GM23338 (cell line): Measurements from ENCODE around the gene EIF4A3. TPM values are rescaled to one million over a fixed set of nuclear protein-coding genes. Genes with fewer than 3 reads are reported as not detected.

ENCODE experiments used
- ATAC-seq: fragments of 200-7000 bp; cut with Tn5 transposase; 3 replicates; pipeline ENCODE4 v1.9.1; 2020
- DNase-seq: peaks from one replicate; pipeline ENCODE4 v3.0.0-alpha.2; 2015; ENCODE audit warnings: low spot score
- H2AFZ ChIP-seq: fragments of 200-600 bp; sonication (generic); 2 replicates; pipeline ENCODE4 v1.8.0; 2016; ENCODE audit warnings: antibody characterized with exemption, mild to moderate bottlenecking, moderate library complexity
- H3F3A ChIP-seq: fragments of 200-600 bp; sonication (generic); replicated peaks from 2 replicates; pipeline ENCODE4 v1.8.0; 2017; ENCODE audit warnings: antibody characterized with exemption, mixed run types, low read depth
- H3K27ac ChIP-seq: fragments of 200-600 bp; sonication (generic); 2 replicates; pipeline ENCODE4 v1.6.1; 2016; ENCODE audit warnings: low read depth
- H3K27me3 ChIP-seq: fragments of 200-600 bp; sonication (generic); 2 replicates; pipeline ENCODE4 v1.8.0; 2016; ENCODE audit warnings: mild to moderate bottlenecking, mixed run types, moderate library complexity; ENCODE audit not compliant: insufficient read depth
- H3K36me3 ChIP-seq: fragments of 200-600 bp; sonication (generic); 2 replicates; pipeline ENCODE4 v1.8.0; 2016; ENCODE audit warnings: mild to moderate bottlenecking; ENCODE audit not compliant: insufficient read depth
- H3K4me1 ChIP-seq: fragments of 200-600 bp; sonication (generic); 2 replicates; pipeline ENCODE4 v1.8.0; 2016; ENCODE audit warnings: mild to moderate bottlenecking, moderate library complexity; ENCODE audit not compliant: insufficient read depth
- H3K4me2 ChIP-seq: fragments of 200-600 bp; sonication (generic); 2 replicates; pipeline ENCODE4 v1.7.1; 2017; ENCODE audit warnings: mixed run types
- H3K4me3 ChIP-seq: fragments of 200-600 bp; sonication (generic); 2 replicates; pipeline ENCODE4 v1.6.1; 2016; ENCODE audit warnings: mixed run types
- H3K79me2 ChIP-seq: fragments of 200-600 bp; sonication (generic); replicated peaks from 2 replicates; pipeline ENCODE4 v1.8.0; 2017; ENCODE audit warnings: mild to moderate bottlenecking; ENCODE audit not compliant: insufficient read depth
- H3K9me2 ChIP-seq: fragments of 200-600 bp; sonication (generic); 2 replicates; pipeline ENCODE4 v1.8.0; 2017; ENCODE audit not compliant: insufficient read depth
- H4K20me1 ChIP-seq: fragments of 200-600 bp; sonication (generic); replicated peaks from 2 replicates; pipeline ENCODE4 v1.8.0; 2017; ENCODE audit warnings: mild to moderate bottlenecking; ENCODE audit not compliant: insufficient read depth
- H3K27ac Mint-ChIP-seq: 2 replicates; pipeline ENCODE4 v1.8.0; 2020; ENCODE audit warnings: inconsistent platforms, mild to moderate bottlenecking, moderate library complexity, mixed read lengths
- H3K27me3 Mint-ChIP-seq: 3 replicates; pipeline ENCODE4 v1.8.0; 2022; ENCODE audit warnings: low read depth, mild to moderate bottlenecking, moderate library complexity, mixed read lengths, inconsistent platforms; ENCODE audit not compliant: insufficient read depth, poor library complexity
- H3K36me3 Mint-ChIP-seq: 3 replicates; pipeline ENCODE4 v1.8.0; 2021; ENCODE audit warnings: low read depth, mild to moderate bottlenecking, inconsistent platforms, moderate library complexity, mixed read lengths
- H3K4me1 Mint-ChIP-seq: 3 replicates; pipeline ENCODE4 v1.8.0; 2020; ENCODE audit warnings: mild to moderate bottlenecking, inconsistent platforms, mixed read lengths
- H3K4me3 Mint-ChIP-seq: 3 replicates; pipeline ENCODE4 v1.8.0; 2021; ENCODE audit warnings: moderate library complexity, mild to moderate bottlenecking, inconsistent platforms, mixed read lengths
- H3K9me3 Mint-ChIP-seq: 3 replicates; pipeline ENCODE4 v1.8.0; 2020; ENCODE audit warnings: moderate library complexity, mild to moderate bottlenecking, inconsistent platforms, mixed read lengths
- CREB1 ChIP-seq: fragments of 250-450 bp; sonication (Bioruptor Pico); IDR thresholded peaks from 2 replicates; pipeline ENCODE4 v1.5.0; 2020; ENCODE audit warnings: low read depth, mild to moderate bottlenecking, moderate library complexity
- EZH2 ChIP-seq: fragments of 200-600 bp; sonication (generic); IDR thresholded peaks from one replicate; pipeline ENCODE4 v1.8.0; 2017; ENCODE audit warnings: antibody characterized with exemption, mild to moderate bottlenecking, low read depth; ENCODE audit not compliant: unreplicated experiment
- EZH2phosphoT487 ChIP-seq: fragments of 200-600 bp; sonication (generic); IDR thresholded peaks from one replicate; pipeline ENCODE4 v1.8.1; 2018; ENCODE audit warnings: antibody characterized with exemption; ENCODE audit not compliant: unreplicated experiment
- NANOG ChIP-seq: IDR thresholded peaks from 2 replicates; pipeline ENCODE4 v1.6.1; 2016; ENCODE audit warnings: antibody characterized with exemption, borderline replicate concordance
- POLR2AphosphoS5 ChIP-seq: IDR thresholded peaks from 2 replicates; pipeline ENCODE4 v1.6.1; 2016; ENCODE audit warnings: antibody characterized with exemption, low read depth
- STAT1 ChIP-seq: IDR thresholded peaks from one replicate; pipeline ENCODE4 v1.6.1; 2016; ENCODE audit warnings: antibody characterized with exemption; ENCODE audit not compliant: unreplicated experiment
- ZNF114 ChIP-seq: fragments of 250-450 bp; sonication (Bioruptor Pico); IDR thresholded peaks from 2 replicates; pipeline ENCODE4 v1.5.0; 2020; ENCODE audit warnings: mild to moderate bottlenecking, moderate library complexity
- ZNF331 ChIP-seq: fragments of 250-450 bp; sonication (Bioruptor Pico); IDR thresholded peaks from 2 replicates; pipeline ENCODE4 v1.5.0; 2020; ENCODE audit warnings: low read depth, mild to moderate bottlenecking, moderate library complexity
- polyA plus RNA-seq: library from polyadenylated mRNA; unstranded; fragments of >200 nt; fragmentation: Nextera tagmentation; extraction: Ambion mirVana; gene quantifications from 2 replicates; pipeline ENCODE4 v1.2.1, GENCODE V29; 2016
- total RNA-seq: library from RNA; depleted of rRNA; stranded (reverse); fragments of >200 nt; shearing (Covaris generic); gene quantifications from 2 replicates; pipeline ENCODE4 v1.2.3, GENCODE V29; 2014
- TF ChIP-seq, protein P1 (sequence below): IDR thresholded peaks from one replicate; pipeline ENCODE4 v1.6.1; 2018; ENCODE audit warnings: antibody characterized with exemption; ENCODE audit not compliant: unreplicated experiment
- TF ChIP-seq, protein P2 (sequence below): IDR thresholded peaks from 2 replicates; pipeline ENCODE4 v1.6.1; 2016; ENCODE audit warnings: antibody characterized with exemption
- TF ChIP-seq, protein P3 (sequence below): fragments of 250-450 bp; sonication (Bioruptor Pico); IDR thresholded peaks from 2 replicates; pipeline ENCODE4 v1.5.0; 2020; ENCODE audit warnings: mild to moderate bottlenecking, moderate library complexity

EIF4A3 gene
- total and polyA plus RNA-seq, 2 experiments from 2014 or later = 146 to 156 TPM

DNA sequence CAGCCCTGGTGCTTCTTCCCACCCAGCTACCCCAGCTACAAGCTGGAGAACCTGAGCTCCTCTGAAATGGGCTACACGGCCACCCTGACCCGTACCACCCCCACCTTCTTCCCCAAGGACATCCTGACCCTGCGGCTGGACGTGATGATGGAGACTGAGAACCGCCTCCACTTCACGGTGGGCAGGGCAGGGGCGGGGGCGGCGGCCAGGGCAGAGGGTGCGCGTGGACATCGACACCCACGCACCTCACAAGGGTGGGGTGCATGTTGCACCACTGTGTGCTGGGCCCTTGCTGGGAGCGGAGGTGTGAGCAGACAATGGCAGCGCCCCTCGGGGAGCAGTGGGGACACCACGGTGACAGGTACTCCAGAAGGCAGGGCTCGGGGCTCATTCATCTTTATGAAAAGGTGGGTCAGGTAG lies 42.0 kb downstream of the EIF4A3 start:
- Histone ChIP-seq H4K20me1 (no peaks in the 10 kb centered on the region), H3K9me2 (no peaks in the 10 kb centered on the region), H3K79me2 (0 out of 2 replicates have a peak, but pooled peaks cover 5% of the 10 kb centered on the region), H3F3A (0 out of 2 replicates have a peak, but pooled peaks cover 4% of the 10 kb centered on the region), H3K4me2 (no peak overlapping the region), H2AFZ (no peak overlapping the region), H3K4me1 (peaks cover 10% of the 10 kb centered on the region; the same call in 1 of the 2 replicates), H3K36me3 (no peaks in the 10 kb centered on the region), H3K27me3 (peaks cover 8% of the 10 kb centered on the region; the same call in 1 of the 2 replicates), H3K4me3 (no peak overlapping the region), H3K27ac (no peak overlapping the region)
- ATAC-seq (no peak), DNase-seq (no peak)
- no peaks in the 10 kb centered on the region; the same call in 2 of the 3 replicates for H3K9me3 Mint-ChIP-seq
- no peak overlapping the region for H3K4me3 Mint-ChIP-seq
- TF ChIP-seq, protein P1, sequence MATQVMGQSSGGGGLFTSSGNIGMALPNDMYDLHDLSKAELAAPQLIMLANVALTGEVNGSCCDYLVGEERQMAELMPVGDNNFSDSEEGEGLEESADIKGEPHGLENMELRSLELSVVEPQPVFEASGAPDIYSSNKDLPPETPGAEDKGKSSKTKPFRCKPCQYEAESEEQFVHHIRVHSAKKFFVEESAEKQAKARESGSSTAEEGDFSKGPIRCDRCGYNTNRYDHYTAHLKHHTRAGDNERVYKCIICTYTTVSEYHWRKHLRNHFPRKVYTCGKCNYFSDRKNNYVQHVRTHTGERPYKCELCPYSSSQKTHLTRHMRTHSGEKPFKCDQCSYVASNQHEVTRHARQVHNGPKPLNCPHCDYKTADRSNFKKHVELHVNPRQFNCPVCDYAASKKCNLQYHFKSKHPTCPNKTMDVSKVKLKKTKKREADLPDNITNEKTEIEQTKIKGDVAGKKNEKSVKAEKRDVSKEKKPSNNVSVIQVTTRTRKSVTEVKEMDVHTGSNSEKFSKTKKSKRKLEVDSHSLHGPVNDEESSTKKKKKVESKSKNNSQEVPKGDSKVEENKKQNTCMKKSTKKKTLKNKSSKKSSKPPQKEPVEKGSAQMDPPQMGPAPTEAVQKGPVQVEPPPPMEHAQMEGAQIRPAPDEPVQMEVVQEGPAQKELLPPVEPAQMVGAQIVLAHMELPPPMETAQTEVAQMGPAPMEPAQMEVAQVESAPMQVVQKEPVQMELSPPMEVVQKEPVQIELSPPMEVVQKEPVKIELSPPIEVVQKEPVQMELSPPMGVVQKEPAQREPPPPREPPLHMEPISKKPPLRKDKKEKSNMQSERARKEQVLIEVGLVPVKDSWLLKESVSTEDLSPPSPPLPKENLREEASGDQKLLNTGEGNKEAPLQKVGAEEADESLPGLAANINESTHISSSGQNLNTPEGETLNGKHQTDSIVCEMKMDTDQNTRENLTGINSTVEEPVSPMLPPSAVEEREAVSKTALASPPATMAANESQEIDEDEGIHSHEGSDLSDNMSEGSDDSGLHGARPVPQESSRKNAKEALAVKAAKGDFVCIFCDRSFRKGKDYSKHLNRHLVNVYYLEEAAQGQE = no peak
- TF ChIP-seq, protein P2, sequence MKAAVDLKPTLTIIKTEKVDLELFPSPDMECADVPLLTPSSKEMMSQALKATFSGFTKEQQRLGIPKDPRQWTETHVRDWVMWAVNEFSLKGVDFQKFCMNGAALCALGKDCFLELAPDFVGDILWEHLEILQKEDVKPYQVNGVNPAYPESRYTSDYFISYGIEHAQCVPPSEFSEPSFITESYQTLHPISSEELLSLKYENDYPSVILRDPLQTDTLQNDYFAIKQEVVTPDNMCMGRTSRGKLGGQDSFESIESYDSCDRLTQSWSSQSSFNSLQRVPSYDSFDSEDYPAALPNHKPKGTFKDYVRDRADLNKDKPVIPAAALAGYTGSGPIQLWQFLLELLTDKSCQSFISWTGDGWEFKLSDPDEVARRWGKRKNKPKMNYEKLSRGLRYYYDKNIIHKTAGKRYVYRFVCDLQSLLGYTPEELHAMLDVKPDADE = no peak
- TF ChIP-seq CREB1 (CRISPR knock-in tag) = no peak
- no peak for TF ChIP-seq STAT1
- TF ChIP-seq ZNF331 (CRISPR knock-in tag) = no peak
- TF ChIP-seq, protein P3, sequence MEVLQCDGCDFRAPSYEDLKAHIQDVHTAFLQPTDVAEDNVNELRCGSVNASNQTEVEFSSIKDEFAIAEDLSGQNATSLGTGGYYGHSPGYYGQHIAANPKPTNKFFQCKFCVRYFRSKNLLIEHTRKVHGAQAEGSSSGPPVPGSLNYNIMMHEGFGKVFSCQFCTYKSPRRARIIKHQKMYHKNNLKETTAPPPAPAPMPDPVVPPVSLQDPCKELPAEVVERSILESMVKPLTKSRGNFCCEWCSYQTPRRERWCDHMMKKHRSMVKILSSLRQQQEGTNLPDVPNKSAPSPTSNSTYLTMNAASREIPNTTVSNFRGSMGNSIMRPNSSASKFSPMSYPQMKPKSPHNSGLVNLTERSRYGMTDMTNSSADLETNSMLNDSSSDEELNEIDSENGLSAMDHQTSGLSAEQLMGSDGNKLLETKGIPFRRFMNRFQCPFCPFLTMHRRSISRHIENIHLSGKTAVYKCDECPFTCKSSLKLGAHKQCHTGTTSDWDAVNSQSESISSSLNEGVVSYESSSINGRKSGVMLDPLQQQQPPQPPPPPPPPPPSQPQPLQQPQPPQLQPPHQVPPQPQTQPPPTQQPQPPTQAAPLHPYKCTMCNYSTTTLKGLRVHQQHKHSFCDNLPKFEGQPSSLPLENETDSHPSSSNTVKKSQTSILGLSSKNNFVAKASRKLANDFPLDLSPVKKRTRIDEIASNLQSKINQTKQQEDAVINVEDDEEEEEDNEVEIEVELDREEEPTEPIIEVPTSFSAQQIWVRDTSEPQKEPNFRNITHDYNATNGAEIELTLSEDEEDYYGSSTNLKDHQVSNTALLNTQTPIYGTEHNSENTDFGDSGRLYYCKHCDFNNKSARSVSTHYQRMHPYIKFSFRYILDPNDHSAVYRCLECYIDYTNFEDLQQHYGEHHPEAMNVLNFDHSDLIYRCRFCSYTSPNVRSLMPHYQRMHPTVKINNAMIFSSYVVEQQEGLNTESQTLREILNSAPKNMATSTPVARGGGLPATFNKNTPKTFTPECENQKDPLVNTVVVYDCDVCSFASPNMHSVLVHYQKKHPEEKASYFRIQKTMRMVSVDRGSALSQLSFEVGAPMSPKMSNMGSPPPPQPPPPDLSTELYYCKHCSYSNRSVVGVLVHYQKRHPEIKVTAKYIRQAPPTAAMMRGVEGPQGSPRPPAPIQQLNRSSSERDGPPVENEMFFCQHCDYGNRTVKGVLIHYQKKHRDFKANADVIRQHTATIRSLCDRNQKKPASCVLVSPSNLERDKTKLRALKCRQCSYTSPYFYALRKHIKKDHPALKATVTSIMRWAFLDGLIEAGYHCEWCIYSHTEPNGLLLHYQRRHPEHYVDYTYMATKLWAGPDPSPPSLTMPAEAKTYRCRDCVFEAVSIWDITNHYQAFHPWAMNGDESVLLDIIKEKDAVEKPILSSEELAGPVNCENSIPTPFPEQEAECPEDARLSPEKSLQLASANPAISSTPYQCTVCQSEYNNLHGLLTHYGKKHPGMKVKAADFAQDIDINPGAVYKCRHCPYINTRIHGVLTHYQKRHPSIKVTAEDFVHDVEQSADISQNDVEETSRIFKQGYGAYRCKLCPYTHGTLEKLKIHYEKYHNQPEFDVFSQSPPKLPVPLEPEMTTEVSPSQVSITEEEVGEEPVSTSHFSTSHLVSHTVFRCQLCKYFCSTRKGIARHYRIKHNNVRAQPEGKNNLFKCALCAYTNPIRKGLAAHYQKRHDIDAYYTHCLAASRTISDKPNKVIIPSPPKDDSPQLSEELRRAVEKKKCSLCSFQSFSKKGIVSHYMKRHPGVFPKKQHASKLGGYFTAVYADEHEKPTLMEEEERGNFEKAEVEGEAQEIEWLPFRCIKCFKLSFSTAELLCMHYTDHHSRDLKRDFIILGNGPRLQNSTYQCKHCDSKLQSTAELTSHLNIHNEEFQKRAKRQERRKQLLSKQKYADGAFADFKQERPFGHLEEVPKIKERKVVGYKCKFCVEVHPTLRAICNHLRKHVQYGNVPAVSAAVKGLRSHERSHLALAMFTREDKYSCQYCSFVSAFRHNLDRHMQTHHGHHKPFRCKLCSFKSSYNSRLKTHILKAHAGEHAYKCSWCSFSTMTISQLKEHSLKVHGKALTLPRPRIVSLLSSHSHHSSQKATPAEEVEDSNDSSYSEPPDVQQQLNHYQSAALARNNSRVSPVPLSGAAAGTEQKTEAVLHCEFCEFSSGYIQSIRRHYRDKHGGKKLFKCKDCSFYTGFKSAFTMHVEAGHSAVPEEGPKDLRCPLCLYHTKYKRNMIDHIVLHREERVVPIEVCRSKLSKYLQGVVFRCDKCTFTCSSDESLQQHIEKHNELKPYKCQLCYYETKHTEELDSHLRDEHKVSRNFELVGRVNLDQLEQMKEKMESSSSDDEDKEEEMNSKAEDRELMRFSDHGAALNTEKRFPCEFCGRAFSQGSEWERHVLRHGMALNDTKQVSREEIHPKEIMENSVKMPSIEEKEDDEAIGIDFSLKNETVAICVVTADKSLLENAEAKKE (CRISPR knock-in tag) = no peak
- no peak for TF ChIP-seq POLR2AphosphoS5
- TF ChIP-seq EZH2phosphoT487 = no peak
- no peak for TF ChIP-seq EZH2
- TF ChIP-seq NANOG = no peak
- no peak for TF ChIP-seq ZNF114
- H3K27me3 Mint-ChIP-seq = peaks cover 17% of the 10 kb centered on the region
- H3K27ac Mint-ChIP-seq = no peak overlapping the region
- peaks cover 22% of the 10 kb centered on the region for H3K4me1 Mint-ChIP-seq
- peaks cover 3% of the 10 kb centered on the region; the same call in 2 of the 3 replicates for H3K36me3 Mint-ChIP-seq
